H1 (cell line): ENCODE measurements around the gene TNRC6C. TPM values are rescaled to one million over a fixed set of nuclear protein-coding genes. Genes with fewer than 3 reads are reported as not detected.

Source experiments
- CTCF ChIA-PET: fragments of 300-600 bp; sonication (Branson Sonifier 250); formaldehyde crosslinking; loops from one replicate; lab custom pipeline; 2021; ENCODE audit not compliant: partially characterized antibody; lab: Charles Lee
- POLR2A ChIA-PET: fragments of 300-600 bp; sonication (Branson Sonifier 250); formaldehyde crosslinking; loops from one replicate; lab custom pipeline; 2021; ENCODE audit warnings: inconsistent platforms; ENCODE audit not compliant: partially characterized antibody; lab: Charles Lee
- DNase-seq, 2 experiments: peaks; one replicate each; pipeline versions ENCODE4 v3.0.0 to v3.0.0-alpha.2; 2010 to 2022; ENCODE audit warnings: low spot score in 2 of 2, low read depth in 1 of 2, mixed read lengths in 1 of 2
- FAIRE-seq: peaks from 2 replicates; lab custom pipeline; 2011; peaks lifted over from hg19 to GRCh38; lab: Jason Lieb, UNC
- H2AFZ ChIP-seq: 2 replicates; pipeline ENCODE4 v1.8.1; 2012; ENCODE audit warnings: low read length, inconsistent platforms
- H2AK5ac ChIP-seq: 2 replicates; pipeline ENCODE4 v1.6.1; 2013; ENCODE audit warnings: low read depth, low read length
- H2BK120ac ChIP-seq: replicated peaks from 2 replicates; pipeline ENCODE3; 2013; ENCODE audit warnings: low read depth, low read length, inconsistent platforms
- H2BK12ac ChIP-seq: 2 replicates; pipeline ENCODE4 v1.6.1; 2013; ENCODE audit warnings: low read depth, low read length
- H2BK15ac ChIP-seq: 2 replicates; pipeline ENCODE4 v1.6.1; 2013; ENCODE audit warnings: low read length
- H2BK20ac ChIP-seq: 2 replicates; pipeline ENCODE4 v1.6.1; 2013; ENCODE audit warnings: low read length
- H2BK5ac ChIP-seq: 2 replicates; pipeline ENCODE4 v1.6.1; 2013; ENCODE audit warnings: low read depth, low read length
- H3K14ac ChIP-seq: 2 replicates; pipeline ENCODE4 v1.6.1; 2013; ENCODE audit warnings: inconsistent platforms; ENCODE audit not compliant: insufficient read length
- H3K18ac ChIP-seq: 2 replicates; pipeline ENCODE4 v1.6.1; 2013; ENCODE audit warnings: low read length; ENCODE audit errors: extremely low read depth
- H3K23ac ChIP-seq: 2 replicates; pipeline ENCODE4 v1.6.1; 2013; ENCODE audit warnings: inconsistent platforms; ENCODE audit not compliant: insufficient read length
- H3K23me2 ChIP-seq: 2 replicates; pipeline ENCODE4 v1.6.1; 2013; ENCODE audit warnings: low read depth, low read length
- H3K27ac ChIP-seq: 2 replicates; pipeline ENCODE4 v1.6.1; 2011; ENCODE audit warnings: low read depth, low read length, inconsistent platforms
- H3K27me3 ChIP-seq, 4 experiments: replicated peaks in 1 of 4; 1 replicate in 1 of 4; 2 replicates in 3 of 4; pipeline versions ENCODE4 v1.6.1 to v1.8.1; 2011 to 2013; ENCODE audit warnings: low read length in 3 of 4, mild to moderate bottlenecking in 3 of 4, inconsistent platforms in 2 of 4, mixed read lengths in 2 of 4, moderate library complexity in 1 of 4; ENCODE audit not compliant: control insufficient read depth in 3 of 4, insufficient read depth in 3 of 4; ENCODE audit errors: extremely low read depth in 1 of 4
- H3K36me3 ChIP-seq, 4 experiments: 2 replicates each; pipeline versions ENCODE4 v1.6.1 to v1.8.1; 2011 to 2013; ENCODE audit warnings: mild to moderate bottlenecking in 4 of 4, low read length in 3 of 4, moderate library complexity in 2 of 4, control low read depth in 1 of 4, inconsistent platforms in 1 of 4; ENCODE audit not compliant: insufficient read depth in 4 of 4, control insufficient read depth in 2 of 4
- H3K4ac ChIP-seq: replicated peaks from 2 replicates; pipeline ENCODE3; 2013; ENCODE audit warnings: low read length, low read depth, mixed read lengths, inconsistent platforms; ENCODE audit not compliant: insufficient read length
- H3K4me1 ChIP-seq, 4 experiments: replicated peaks in 1 of 4; 1 replicate in 1 of 4; 2 replicates in 3 of 4; pipeline versions ENCODE4 v1.6.1 to v1.8.1; 2011 to 2013; ENCODE audit warnings: low read length in 3 of 4, inconsistent platforms in 2 of 4, mixed read lengths in 1 of 4; ENCODE audit not compliant: insufficient read depth in 4 of 4, control insufficient read depth in 3 of 4
- H3K4me2 ChIP-seq, 2 experiments: 2 replicates each; pipeline versions ENCODE4 v1.6.1 to v1.8.1; 2011 to 2013; ENCODE audit warnings: low read depth in 2 of 2, low read length in 2 of 2, control low read depth in 1 of 2, inconsistent platforms in 1 of 2, mild to moderate bottlenecking in 1 of 2; ENCODE audit not compliant: insufficient read depth in 1 of 2
- H3K4me3 ChIP-seq, 4 experiments: fragments of 200-600, 300-600 bp in 1 of 4; sonication (generic), shearing (Covaris generic), sonication (Bioruptor Twin) in 1 of 4; 2 replicates each; pipeline versions ENCODE4 v1.5.1 to v1.8.1; 2011 to 2016; ENCODE audit warnings: low read length in 4 of 4, low read depth in 3 of 4, control low read depth in 2 of 4, inconsistent platforms in 2 of 4, mild to moderate bottlenecking in 2 of 4, mixed read lengths in 1 of 4, moderate library complexity in 1 of 4; ENCODE audit not compliant: insufficient read depth in 2 of 4; ENCODE audit errors: extremely low read depth in 1 of 4
- H3K56ac ChIP-seq: replicated peaks from 2 replicates; pipeline ENCODE3; 2013; ENCODE audit warnings: low read depth, mild to moderate bottlenecking, mixed read lengths, low read length, inconsistent platforms; ENCODE audit not compliant: insufficient read length
- H3K79me1 ChIP-seq: 2 replicates; pipeline ENCODE4 v1.6.1; 2013; ENCODE audit warnings: low read depth, low read length, control low read depth
- H3K79me2 ChIP-seq, 2 experiments: 2 replicates each; pipeline versions ENCODE4 v1.6.1 to v1.8.1; 2012 to 2013; ENCODE audit warnings: low read length in 2 of 2, mild to moderate bottlenecking in 2 of 2, inconsistent platforms in 1 of 2; ENCODE audit not compliant: insufficient read depth in 2 of 2, control insufficient read depth in 1 of 2
- H3K9ac ChIP-seq, 4 experiments: replicated peaks in 1 of 4; 1 replicate in 1 of 4; 2 replicates in 3 of 4; pipeline versions ENCODE4 v1.6.1 to v1.8.1; 2011 to 2013; ENCODE audit warnings: low read depth in 3 of 4, low read length in 3 of 4, control low read depth in 2 of 4, mild to moderate bottlenecking in 2 of 4, moderate library complexity in 2 of 4, inconsistent platforms in 1 of 4; ENCODE audit errors: extremely low read depth in 1 of 4
- H3K9me3 ChIP-seq, 2 experiments: 2 replicates each; pipeline versions ENCODE4 v1.6.1 to v1.8.1; 2012 to 2013; ENCODE audit warnings: mild to moderate bottlenecking in 2 of 2, moderate library complexity in 2 of 2, control low read depth in 1 of 2, inconsistent platforms in 1 of 2, low read depth in 1 of 2, low read length in 1 of 2, mixed read lengths in 1 of 2; ENCODE audit not compliant: insufficient read depth in 2 of 2
- H4K20me1 ChIP-seq, 2 experiments: replicated peaks in 1 of 2; 2 replicates each; pipeline versions ENCODE3 to v1.8.1; 2011 to 2013; ENCODE audit warnings: inconsistent platforms in 2 of 2, low read length in 2 of 2, mild to moderate bottlenecking in 1 of 2; ENCODE audit not compliant: insufficient read depth in 2 of 2, control insufficient read depth in 1 of 2
- H4K5ac ChIP-seq: 2 replicates; pipeline ENCODE4 v1.6.1; 2013; ENCODE audit warnings: low read length, low read depth, mixed read lengths, inconsistent platforms; ENCODE audit not compliant: insufficient read length
- H4K8ac ChIP-seq: 2 replicates; pipeline ENCODE4 v1.8.0; 2013; ENCODE audit warnings: mild to moderate bottlenecking, moderate library complexity, low read length, inconsistent platforms; ENCODE audit not compliant: insufficient read depth; ENCODE audit errors: extremely low read depth
- H4K91ac ChIP-seq: replicated peaks from 2 replicates; pipeline ENCODE3; 2013; ENCODE audit warnings: low read length, mixed read lengths, inconsistent platforms; ENCODE audit not compliant: insufficient read length
- WGBS, 2 experiments: shearing (Covaris generic) in 1 of 2; methylation state at CpG; one replicate each; pipeline versions ENCODE4 v1.1.6 to v1.1.7; 2013 to 2015; ENCODE audit warnings: low lambda C conversion rate in 2 of 2, mixed read lengths in 2 of 2, inconsistent platforms in 1 of 2, low coverage in 1 of 2, missing lambda C conversion rate in 1 of 2; ENCODE audit not compliant: insufficient replicate concordance in 2 of 2, insufficient coverage in 1 of 2, insufficient read length in 1 of 2; ENCODE audit errors: extremely low coverage in 1 of 2, missing lambda C conversion rate in 1 of 2; 5-methylcytosine and 5-hydroxymethylcytosine counted together
- polyA plus RNA-seq, 7 experiments: library from polyadenylated mRNA; depleted of rRNA in 3 of 7; stranded (reverse) in 5 of 7; unstranded in 2 of 7; fragments of >200 nt in 5 of 7; fragments of 200-250 nt in 2 of 7; gene quantifications; 1 replicate in 5 of 7; 2 replicates in 1 of 7; 4 replicates in 1 of 7; pipeline versions ENCODE4 v1.2.1 to v1.2.3, GENCODE V29; 2011 to 2013; ENCODE audit warnings: missing spikeins in 2 of 7, mixed read lengths in 2 of 7
- total RNA-seq: library from RNA; stranded (reverse); fragmentation: NEBNext Ultra II Directional; extraction: Animal tissue kit (Norgen Biotek cat#: 25700); gene quantifications from 2 replicates; pipeline ENCODE4 v1.2.1, GENCODE V29; 2021
- TF ChIP-seq, protein P1 (sequence below): IDR thresholded peaks from 2 replicates; pipeline ENCODE4 v1.6.1; 2012; ENCODE audit warnings: low read length, inconsistent platforms

Gene TNRC6C
- total and polyA plus RNA-seq, 2 of the 8 experiments (the other 6 are each of a cell fraction or from before 2014, with no cell fraction given) = 2.8 to 28.9 TPM

- Histone ChIP-seq H4K20me1 (peaks cover 3 to 6% of the 10 kb centered on the region in 2 experiments), H2AFZ (no peak overlapping the region), H2AK5ac (no peak overlapping the region), H3K4ac (no peak overlapping the region), H3K18ac (no peak overlapping the region), H2BK15ac (no peak overlapping the region), H2BK5ac (no peak overlapping the region), H3K4me3 (no peak overlapping the region), H4K91ac (no peak overlapping the region), H4K8ac (no peak overlapping the region), H3K4me2 (no peak overlapping the region), H3K79me1 (no peaks in the 10 kb centered on the region), H3K14ac (no peak overlapping the region), H3K36me3 (no peaks in the 10 kb centered on the region), H3K56ac (no peak overlapping the region), H3K9me3 (no peaks in the 10 kb centered on the region), H2BK12ac (no peak overlapping the region), H3K79me2 (peaks cover 0 to 72% of the 10 kb centered on the region in 2 experiments; a peak in 2 of 4 replicates), H3K27ac (no peak overlapping the region), H2BK20ac (no peak overlapping the region), H3K4me1 (peaks cover 0 to 9% (median 4%) of the 10 kb centered on the region in 4 experiments; a peak in 2 of 7 replicates), H3K27me3 (no peaks in the 10 kb centered on the region), H3K23me2 (no peaks in the 10 kb centered on the region), H2BK120ac (no peak overlapping the region), H4K5ac (no peak overlapping the region), H3K9ac (no peak overlapping the region), H3K23ac (no peak overlapping the region)
- 74% methylated on average over 2 of the region's 2 CpGs; no CpG with 5 or more reads in 1 of the 2 experiments for WGBS, 2 experiments
- no peak for DNase-seq
- POLR2A ChIA-PET = interaction anchor here (0.7 to 2.6 kb wide), 5 partner anchors 11 to 371 kb away, joined by 3 to 17 read pairs (median 3); partner anchors contain the start of gene TNRC6C
- CTCF ChIA-PET = interaction anchor here (1.0 to 1.6 kb wide), 2 partner anchors 16 to 59 kb away, joined by 3 to 5 read pairs; no protein-coding TSS in a partner anchor
- FAIRE-seq = no peak
- TF ChIP-seq, protein P1, sequence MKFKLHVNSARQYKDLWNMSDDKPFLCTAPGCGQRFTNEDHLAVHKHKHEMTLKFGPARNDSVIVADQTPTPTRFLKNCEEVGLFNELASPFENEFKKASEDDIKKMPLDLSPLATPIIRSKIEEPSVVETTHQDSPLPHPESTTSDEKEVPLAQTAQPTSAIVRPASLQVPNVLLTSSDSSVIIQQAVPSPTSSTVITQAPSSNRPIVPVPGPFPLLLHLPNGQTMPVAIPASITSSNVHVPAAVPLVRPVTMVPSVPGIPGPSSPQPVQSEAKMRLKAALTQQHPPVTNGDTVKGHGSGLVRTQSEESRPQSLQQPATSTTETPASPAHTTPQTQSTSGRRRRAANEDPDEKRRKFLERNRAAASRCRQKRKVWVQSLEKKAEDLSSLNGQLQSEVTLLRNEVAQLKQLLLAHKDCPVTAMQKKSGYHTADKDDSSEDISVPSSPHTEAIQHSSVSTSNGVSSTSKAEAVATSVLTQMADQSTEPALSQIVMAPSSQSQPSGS = no peak
Measured at GRCh38 chr17:77973953-77974352, 15.4 kb downstream of the TNRC6C start.
